Glomerular visceral epithelial cell (primary cell): Measurements from ENCODE around the gene EEF1AKMT2.
"Not testable (repeated sequence)": the region's sequence is repeated elsewhere in the genome, so short reads cannot be mapped to it uniquely, and the experiment has no call there.

ENCODE experiments used
- DNase-seq: peaks from one replicate; pipeline ENCODE4 v3.0.0-alpha.2; 2016; ENCODE audit errors: extremely low spot score

EEF1AKMT2 gene

GRCh38 chr10:124791547-124792348, at the start of gene EEF1AKMT2:
TSS of gene EEF1AKMT2 (minus strand) at chr10:124791887. CDS start at chr10:124791833, 54 bp downstream.
- DNase-seq, result peak; percentile 88

- no peak for DNase-seq
These were observed 46.0 kb upstream of the EEF1AKMT2 start for GRCh38 chr10:124837687-124838086.

GRCh38 chr10:124831116-124831515, 39.4 kb upstream of the EEF1AKMT2 start:
- no peak for DNase-seq

GRCh38 chr10:124830445-124830844, 38.8 kb upstream of the EEF1AKMT2 start:
- no peak for DNase-seq

DNA sequence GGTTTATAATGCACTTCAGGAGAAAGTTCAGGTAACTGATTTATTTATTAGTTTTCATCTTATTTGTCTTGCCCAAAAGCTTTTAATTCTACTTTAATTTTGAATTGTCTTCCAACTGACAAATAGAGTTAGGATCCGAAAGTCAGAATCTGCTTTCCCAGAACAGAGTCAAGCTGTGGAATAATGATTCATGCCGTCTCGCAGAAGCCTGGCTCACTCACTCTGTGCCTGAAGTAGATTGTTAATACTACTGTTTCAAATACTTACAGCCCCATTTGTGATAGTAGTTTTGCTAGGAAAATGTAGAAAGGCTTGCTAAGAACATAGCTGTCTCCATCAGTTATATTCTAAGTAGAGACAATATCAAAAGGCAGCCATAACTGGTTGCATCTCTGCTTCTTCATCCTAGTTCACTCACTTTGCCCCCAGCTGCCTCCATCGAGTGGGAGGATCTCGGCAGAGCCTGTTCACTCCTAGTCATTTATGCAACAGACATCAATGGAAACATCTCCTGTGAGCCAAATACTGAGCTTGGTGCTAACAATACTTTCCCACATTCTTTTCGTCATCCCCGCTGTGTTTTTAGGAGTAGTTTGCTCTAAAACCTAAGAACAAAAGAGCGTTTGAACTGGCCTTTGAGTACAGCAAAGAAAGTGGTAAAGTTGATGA, 37.9 kb upstream of the EEF1AKMT2 start:
- no peak for DNase-seq

DNA sequence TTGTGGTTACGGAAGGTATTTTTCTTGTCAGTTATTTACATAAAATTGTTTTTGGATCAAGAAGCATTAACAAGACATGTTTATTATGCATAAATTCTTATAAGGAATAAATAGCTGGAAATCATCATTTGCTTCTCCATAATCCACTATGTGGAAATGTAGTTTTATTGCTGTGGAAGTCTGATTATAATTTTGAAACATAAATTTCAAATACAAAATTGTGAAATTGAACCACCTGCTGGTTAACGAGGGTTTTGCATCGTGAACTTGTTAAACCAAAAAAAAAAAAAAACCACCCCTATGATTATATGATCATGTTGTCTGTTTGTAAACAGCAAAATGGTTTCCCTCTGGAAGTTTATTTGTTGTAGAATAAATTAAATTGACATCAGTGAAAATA, 35.8 kb upstream of the EEF1AKMT2 start:
- peak; percentile 7 for DNase-seq

- DNase-seq, result no peak
These were observed 34.6 kb upstream of the EEF1AKMT2 start for GRCh38 chr10:124826262-124826661.

GRCh38 chr10:124825702-124826101, 34.0 kb upstream of the EEF1AKMT2 start:
- no peak for DNase-seq

GRCh38 chr10:124824932-124825331, 33.2 kb upstream of the EEF1AKMT2 start:
- not testable (repeated sequence) for DNase-seq

- no peak for DNase-seq
These were observed 32.8 kb upstream of the EEF1AKMT2 start for GRCh38 chr10:124824507-124824906.

- DNase-seq, result no peak
These were observed 29.8 kb upstream of the EEF1AKMT2 start for GRCh38 chr10:124821520-124821919.

- no peak for DNase-seq
These were observed 28.4 kb upstream of the EEF1AKMT2 start for GRCh38 chr10:124820121-124820520.

DNA sequence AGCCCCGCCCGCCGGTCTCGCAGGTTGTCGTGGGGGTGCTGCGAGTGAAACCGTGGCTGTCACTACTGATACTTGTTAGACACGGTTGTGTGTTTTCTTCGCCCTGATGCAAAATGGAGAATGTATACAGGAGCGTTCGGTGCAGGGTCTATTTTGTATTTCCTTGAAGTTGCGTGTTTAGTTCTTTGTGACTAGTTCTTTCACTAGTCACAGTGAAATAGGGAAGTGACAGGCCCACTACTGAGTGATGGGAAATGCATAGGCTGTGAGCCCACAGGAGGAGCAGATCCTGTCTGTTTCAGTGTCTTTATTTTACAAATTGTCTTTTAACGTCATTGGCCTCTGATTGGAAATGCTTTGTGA, 10.6 kb upstream of the EEF1AKMT2 start:
- peak; percentile 3 for DNase-seq

DNA sequence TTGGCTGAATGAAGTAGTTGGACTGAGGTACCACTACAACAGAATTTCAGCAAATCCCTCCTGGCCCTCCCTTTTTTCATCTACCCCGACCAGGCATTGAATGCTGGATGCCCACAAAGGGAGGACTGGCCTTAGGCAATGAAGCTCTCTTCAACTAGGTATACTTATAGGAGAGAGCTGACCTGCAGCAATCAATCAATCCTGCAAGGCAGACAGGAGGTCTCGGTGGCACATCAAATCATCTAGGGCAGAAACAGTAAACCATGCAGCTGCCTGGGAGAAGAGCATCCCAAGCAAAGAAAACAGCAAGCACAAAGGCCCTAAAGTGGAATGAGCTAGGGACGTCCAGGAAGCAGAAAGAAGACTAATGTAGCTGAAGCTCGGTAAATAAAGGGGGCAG, 7.5 kb upstream of the EEF1AKMT2 start:
- no peak for DNase-seq

- no peak for DNase-seq
These were observed 7.1 kb upstream of the EEF1AKMT2 start for GRCh38 chr10:124798781-124799180.

DNA sequence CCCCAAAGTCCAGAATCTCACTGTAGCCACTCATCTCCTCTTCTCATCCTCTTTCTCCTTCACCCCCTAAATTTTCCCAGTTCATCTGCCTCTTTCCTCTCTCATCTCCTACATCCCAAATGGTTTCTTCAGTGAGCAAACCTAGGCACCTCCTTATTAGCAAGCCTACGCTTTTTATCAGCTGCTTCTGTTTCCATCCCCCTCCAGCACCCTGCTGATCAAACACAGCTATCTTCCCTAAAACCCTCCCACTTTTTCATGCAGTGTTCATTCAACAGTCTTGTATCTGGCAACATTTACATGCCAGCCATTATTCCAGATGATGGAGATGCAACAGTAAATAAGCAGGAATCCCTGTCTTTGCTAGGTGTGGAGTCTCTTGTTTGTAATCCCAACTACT, 6.7 kb upstream of the EEF1AKMT2 start:
- no peak for DNase-seq

GRCh38 chr10:124792998-124793352, 1.3 kb upstream of the EEF1AKMT2 start:
- DNase-seq, result no peak

- not testable (repeated sequence) for DNase-seq
These were observed 8.8 kb downstream of the EEF1AKMT2 start for GRCh38 chr10:124782900-124783299.

DNA sequence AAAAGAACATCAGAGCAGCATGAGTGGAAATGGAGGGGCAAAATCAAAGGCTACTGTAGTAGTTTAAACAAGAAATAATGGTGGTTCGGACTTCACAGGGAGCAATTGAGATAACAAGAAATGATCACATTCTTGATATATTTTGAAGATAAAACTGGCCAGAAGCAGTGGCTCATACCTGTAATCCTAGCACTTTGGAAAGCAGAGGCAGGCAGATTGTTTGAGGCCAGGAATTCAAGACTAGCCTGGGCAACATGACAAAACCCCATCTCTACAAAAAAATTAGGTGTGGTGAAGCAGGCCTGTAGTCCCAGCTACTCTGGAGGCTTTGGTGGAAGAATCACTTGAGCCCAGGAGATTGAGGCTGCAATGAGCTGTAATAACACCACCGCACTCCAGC, 22.9 kb downstream of the EEF1AKMT2 start:
- no peak for DNase-seq

DNA sequence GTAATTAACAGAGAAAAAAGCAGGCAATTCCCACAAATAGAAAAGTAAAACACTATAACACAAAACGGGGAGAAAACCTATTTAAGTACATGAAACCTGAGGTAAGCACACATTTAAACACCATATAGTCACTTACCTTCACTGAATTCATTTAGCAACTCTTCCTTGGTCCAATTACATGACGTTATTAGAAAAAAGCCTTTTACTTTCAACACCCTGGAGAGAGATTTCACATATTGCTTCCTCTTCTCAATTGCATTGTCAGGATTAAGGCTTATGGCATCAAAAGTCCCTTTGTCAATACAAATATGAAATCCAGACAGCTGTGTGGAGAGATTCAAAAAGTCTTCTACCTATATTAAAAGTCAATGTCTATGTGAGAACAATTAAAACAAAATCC, 26.4 kb downstream of the EEF1AKMT2 start:
- DNase-seq, result no peak

DNA sequence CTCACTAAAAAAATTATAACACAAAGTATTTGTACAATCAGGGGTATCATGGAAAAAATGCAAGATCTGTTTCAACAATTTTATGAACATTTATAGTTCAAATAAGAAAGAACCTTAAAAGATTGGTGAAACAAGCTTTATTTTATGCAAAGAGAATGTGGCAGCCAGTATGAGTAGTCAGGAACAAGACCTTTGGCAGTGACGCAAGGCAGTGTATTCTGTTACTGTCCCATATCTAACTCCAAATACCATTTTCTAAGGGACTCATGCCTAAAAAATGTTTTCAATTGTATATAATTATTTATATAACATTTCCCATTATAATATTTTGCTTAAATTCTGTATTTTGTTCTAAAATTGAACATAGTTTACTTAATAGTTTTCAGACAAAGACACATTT, 28.4 kb downstream of the EEF1AKMT2 start:
- no peak for DNase-seq

- DNase-seq, result no peak
These were observed 29.4 kb downstream of the EEF1AKMT2 start for GRCh38 chr10:124762281-124762680.

GRCh38 chr10:124756156-124756903, 35.4 kb downstream of the EEF1AKMT2 start:
- DNase-seq, result no peak
